GM18873 (cell line): ENCODE data around the gene SMIM5.

Experiments used
- ATAC-seq: cut with Tn5 transposase; IDR thresholded peaks from one replicate; pipeline ENCODE4 v1.9.1; 2021; ENCODE audit warnings: mild to moderate bottlenecking, moderate library complexity, moderate number of reproducible peaks; ENCODE audit not compliant: unreplicated experiment, low FRiP score

Gene SMIM5

GRCh38 chr17:75602644-75603043 is 30.6 kb upstream of the SMIM5 start:
- no peak for ATAC-seq

GRCh38 chr17:75603123-75603522 is 30.1 kb upstream of the SMIM5 start:
- ATAC-seq: no peak

DNA sequence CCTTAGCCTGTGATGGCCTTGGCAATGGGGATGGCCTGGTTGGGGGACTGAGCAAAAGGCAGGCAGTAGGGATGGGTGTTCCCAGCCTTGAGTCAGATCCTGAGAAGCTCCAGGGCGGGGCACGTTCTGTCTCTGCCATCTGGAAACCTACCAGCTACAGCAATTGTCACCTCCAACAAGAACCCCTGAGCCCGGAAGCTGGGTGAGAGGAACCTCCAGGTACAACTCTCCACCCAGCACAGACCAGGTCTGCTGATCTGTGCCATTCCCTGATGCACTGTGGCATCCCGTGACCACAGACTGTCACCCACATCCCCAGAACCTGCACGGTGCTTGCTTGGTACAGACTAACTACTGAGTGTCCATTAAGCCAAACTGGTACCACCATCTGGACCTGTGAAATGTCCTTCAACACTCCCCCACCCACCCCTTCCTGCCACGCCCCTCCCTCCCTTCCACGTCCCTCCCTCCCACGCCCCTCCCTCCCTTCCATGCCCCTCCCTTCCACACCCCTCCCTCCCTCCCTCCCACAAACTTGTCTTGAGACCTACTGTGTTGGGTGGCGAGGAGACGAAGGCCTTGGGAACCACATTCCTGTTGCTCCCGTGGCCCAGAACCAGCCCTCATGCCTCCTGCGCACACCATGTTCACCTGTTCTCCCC is 29.1 kb upstream of the SMIM5 start:
- no peak for ATAC-seq

- ATAC-seq: no peak
These were observed 27.4 kb upstream of the SMIM5 start for GRCh38 chr17:75605790-75606189.

DNA sequence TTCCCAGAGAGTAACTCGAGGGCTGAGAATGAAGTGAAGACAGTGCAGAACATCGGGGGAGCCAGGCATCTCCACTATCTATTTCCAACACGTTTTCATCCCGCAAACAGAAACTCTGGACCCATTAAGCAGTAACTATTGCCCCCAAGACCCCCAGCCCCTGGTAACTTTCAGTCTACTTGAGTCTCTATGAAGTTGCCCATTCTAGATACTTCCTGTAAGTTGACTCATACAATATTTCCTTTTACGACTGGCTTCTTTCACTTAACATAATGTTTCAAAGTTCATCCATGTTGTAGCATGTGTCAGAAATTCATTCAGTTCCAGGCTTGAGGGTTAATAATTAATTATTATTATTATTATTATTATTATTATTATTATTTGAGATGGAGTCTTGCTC is 26.1 kb upstream of the SMIM5 start:
- no peak for ATAC-seq

DNA sequence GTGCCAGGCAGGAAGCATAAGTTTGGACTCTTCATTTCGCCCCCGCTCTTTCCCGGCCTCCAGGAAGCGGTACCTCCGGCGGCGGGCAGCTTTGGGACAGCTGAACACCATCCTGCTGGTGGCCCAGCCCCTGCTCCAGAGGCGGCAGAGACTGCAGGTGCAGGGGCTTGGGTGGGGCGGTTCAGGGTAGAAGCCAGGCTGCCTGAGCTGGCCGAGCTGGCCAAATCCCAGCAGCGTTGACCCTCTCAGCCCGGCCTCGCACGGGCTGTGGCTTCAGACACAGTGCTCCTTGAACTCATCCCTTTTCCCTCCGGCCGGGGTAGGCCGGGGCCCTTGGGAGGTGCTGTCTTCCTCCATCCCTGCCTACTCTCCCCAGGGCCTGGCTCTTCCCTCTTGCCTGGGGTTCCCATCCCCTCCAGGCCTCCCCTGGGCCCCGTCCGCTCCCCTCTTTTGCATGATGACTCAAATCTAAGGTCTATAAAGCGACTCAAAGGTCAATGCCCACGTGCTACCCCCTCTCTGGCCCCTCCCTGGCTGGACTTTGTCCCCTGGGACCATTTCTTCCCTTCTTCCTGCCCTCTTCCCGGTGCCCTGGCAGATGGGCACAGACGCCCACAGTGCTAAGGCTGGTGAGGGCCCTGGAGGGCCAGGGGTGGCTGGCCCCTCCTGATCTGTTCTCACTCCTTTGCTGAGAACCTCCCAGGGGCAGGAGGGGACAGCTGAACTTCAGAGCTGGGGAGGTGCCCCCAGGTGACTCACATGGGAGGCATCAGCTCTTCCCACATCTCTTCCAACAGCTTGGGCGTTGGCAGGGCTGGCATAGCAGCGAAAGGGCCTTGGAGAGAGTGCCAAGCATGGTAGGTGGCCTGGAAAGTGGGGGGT is 22.9 kb upstream of the SMIM5 start:
- no peak for ATAC-seq

GRCh38 chr17:75611851-75612429 is 21.3 kb upstream of the SMIM5 start:
- no peak for ATAC-seq

DNA sequence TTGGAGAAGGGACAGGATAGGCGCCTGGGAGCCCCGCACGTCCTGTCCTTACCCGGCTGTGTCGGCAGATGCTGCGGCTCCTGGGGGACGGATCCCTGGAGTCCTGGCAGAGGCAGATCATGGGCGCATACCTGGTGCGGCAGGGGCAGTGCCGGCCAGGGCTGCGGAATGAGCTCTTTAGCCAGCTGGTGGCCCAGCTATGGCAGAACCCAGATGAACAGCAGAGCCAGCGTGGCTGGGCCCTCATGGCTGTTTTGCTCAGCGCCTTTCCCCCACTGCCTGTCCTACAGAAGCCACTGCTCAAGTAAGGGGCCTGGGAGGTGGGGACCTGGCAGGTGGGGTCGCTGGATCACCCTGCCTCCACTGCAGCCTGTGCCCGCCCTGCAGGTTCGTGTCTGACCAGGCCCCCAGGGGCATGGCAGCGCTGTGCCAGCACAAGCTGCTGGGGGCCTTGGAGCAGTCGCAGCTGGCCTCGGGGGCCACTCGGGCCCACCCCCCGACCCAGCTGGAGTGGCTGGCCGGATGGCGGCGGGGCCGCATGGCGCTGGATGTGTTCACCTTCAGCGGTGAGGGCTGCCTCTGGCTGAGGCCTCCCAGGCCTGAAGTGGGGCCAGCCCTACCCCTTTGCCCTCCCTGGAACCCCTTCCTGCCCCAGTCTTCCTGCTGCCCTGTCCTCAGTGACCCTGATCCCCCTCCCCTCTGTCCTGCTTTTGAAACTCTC is 20.2 kb upstream of the SMIM5 start:
- no peak for ATAC-seq

- no peak for ATAC-seq
These were observed 19.2 kb upstream of the SMIM5 start for GRCh38 chr17:75614006-75614405.

DNA sequence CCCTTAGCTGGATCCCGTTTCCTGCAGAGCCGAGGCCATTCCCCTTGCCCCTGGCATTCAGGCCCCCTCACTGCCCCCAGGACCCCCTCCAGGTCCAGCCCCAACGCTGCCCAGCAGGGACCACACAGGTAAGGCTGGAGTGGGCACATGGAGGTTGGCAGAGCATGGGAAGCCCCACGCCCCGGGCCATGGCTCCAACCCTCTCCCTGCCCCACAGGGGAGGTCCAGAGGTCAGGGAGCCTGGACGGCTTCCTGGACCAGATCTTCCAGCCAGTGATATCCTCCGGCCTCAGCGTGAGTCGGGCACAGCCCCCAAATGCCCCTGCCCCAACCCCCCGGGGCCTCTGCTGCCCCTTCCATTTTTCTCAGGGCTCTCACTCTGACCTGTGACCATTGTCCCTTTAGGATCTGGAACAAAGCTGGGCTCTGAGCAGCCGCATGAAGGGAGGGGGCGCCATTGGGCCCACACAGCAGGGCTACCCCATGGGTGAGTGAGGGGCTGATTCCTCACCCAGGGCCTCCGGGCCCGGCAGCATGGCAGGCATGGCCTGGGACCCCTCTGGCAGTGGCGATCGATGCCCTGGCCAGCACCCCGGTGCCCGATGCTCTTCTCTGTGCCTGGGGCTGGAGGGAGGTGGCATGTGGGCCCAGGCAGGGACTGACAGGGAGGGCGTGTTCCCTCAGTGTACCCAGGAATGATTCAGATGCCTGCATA is 18.5 kb upstream of the SMIM5 start:
- ATAC-seq: no peak

- no peak for ATAC-seq
These were observed 17.9 kb upstream of the SMIM5 start for GRCh38 chr17:75615301-75615700.

- ATAC-seq: no peak
These were observed 16.6 kb upstream of the SMIM5 start for GRCh38 chr17:75616521-75617122.

DNA sequence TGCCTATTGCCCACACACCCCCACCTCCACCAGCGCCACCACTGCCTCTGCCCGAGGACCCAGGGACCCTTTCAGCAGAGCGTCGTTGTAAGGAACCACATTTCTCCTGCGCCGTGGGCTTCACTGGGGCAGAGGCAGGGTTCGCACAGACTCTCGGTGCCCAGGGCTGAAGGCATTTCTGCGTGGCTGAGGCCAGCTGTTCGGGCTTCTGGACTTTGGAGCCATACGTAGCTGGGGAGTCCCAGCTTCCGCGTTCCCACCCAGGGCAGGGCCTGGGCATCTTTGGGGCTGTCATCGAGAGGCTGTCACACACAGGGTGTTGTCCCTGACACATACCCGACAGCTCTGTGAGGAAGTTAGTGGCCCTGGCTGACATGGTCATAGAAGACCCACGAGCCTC is 16.0 kb upstream of the SMIM5 start:
- no peak for ATAC-seq

DNA sequence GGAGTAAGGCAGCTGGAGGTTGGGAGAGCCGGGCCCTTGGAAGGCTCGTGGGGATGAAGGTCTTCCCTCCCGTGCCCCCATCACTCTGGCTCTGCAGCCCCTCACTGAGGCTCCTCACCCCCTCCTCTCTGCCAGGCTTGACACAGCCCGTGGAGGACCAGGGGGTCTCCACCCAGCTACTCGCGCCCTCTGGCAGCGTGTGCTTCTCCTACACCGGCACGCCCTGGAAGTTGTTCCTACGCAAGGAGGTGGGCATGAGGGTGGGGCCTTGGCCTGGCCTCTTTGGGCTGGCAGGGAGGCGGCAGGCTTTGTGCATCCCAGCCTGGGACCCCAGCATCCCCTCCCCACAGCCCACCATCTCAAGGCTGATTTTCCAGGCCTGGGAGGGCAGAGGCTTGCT is 15.6 kb upstream of the SMIM5 start:
- no peak for ATAC-seq

DNA sequence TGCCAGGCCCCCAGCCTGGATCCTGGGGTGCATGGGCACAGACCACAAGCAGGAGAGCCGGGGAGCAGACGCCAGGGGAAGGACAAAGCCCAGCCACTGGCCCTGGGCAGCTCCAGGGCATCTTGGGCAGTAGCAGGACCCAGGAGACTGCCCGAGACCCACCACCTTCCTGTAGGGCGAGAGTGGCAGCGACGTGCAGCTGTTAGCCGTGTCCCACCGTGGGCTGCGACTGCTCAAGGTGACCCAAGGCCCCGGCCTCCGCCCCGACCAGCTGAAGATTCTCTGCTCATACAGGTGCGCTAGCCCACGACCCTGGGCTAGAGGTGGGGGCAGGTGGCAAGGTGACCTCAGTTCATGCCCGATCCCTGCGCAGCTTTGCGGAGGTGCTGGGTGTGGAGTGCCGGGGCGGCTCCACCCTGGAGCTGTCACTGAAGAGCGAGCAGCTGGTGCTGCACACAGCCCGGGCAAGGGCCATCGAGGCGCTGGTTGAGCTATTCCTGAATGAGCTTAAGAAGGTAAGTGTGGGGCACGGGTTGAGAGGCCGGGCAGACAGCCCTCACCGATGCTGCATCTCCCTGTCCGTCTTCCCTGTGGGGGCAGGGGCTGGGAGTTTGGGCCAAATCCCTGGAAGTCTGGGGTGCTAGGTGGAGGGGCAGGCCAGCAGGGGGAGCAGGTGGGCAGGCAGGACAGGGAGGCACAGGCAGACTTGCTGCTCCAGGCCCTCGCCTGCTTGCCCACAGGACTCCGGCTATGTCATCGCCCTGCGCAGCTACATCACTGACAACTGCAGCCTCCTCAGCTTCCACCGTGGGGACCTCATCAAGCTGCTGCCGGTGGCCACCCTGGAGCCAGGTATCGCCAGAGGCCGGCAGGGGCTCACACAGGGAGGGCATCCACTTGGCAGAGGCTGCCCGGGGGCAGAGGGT is 13.5 kb upstream of the SMIM5 start:
- ATAC-seq: no peak

GRCh38 chr17:75621489-75621888 is 11.7 kb upstream of the SMIM5 start:
- no peak for ATAC-seq

DNA sequence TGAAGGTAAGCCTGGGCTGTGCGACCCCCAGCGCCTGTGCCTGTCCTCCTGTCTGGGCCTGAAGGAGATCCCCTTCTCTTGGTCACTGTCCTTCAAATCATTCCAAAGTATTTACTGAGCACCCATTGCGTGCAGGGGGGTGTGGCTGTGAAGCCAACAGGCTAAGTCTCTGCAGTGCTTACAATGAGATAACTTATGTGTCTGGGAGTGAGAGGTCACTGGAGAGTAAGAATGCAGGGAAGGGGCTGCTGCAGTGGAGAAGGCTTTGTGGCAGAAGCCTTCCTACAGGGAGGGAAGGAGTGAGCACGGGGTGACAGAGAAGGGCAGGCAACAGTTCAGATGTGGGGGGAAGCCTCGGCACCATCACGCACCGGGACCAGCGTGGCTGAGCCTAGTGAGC is 11.2 kb upstream of the SMIM5 start:
- no peak for ATAC-seq

DNA sequence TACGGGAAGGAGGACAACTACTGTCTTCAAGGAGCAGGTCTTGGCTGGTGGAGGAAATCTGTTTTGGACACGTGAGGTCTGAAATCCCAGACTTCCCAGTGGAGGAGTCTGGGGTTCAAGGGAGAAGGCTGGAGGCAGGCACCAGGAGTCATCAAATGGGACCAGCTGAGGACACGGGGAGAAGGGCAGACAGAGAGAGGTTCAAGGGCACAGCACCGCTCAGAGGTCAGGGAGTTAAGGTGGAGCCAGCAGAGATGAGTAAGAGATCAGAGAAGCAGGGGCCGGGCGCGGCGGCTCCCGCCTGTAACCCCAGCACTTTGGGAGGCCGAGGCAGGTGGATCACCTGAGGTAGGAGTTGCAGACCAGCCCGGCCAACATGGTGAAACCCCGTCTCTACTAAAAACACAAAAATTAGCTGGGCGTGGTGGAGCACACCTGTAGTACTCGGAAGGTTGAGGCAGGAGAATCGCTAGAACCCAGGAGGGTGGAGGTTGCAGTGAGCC is 10.4 kb upstream of the SMIM5 start:
- no peak for ATAC-seq

GRCh38 chr17:75623386-75623785 is 9.8 kb upstream of the SMIM5 start:
- no peak for ATAC-seq
